Measurements from ENCODE around the gene NPTXR.
"Not testable (repeated sequence)": the region's sequence is repeated elsewhere in the genome, so short reads cannot be mapped to it uniquely, and the experiment has no call there.

The NPTXR gene

DNA sequence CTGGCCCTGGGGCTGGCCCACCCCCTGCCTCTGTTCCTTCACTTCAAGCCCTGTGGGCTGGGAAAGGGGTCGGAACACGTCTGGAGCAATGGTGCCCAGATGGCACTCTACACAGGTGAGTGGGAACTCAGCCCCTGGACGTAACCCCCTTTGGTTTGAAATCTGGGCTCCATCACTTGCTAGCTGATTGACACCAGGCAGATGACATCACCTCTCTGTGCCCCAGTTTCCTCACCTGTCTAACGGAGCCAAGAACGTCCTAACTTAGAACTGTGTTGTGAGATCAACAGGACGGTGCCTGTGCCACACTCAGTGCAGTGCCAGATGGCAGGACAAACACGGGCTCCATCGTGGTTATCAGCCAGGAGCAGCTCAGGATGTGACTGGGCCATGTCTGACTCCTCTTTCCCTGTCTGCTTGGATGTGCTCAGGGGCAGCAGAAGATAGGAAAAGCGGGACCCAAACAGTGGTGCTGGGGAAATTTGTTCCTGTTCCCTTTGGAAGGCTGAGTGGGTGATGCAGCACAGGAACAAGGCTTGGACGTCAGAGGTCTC is 24.4 kb downstream of the NPTXR start:
- in situ Hi-C loops (cut with HindIII; ENCODE audit: low pct_ligation_motif_present, low sequenced_read_pairs) = no loop called here
- no peaks in the 10 kb centered on the region for H3K36me3 ChIP-seq (replicated peaks)
- H3K27ac ChIP-seq = no peak overlapping the region
- TF ChIP-seq, protein P1, sequence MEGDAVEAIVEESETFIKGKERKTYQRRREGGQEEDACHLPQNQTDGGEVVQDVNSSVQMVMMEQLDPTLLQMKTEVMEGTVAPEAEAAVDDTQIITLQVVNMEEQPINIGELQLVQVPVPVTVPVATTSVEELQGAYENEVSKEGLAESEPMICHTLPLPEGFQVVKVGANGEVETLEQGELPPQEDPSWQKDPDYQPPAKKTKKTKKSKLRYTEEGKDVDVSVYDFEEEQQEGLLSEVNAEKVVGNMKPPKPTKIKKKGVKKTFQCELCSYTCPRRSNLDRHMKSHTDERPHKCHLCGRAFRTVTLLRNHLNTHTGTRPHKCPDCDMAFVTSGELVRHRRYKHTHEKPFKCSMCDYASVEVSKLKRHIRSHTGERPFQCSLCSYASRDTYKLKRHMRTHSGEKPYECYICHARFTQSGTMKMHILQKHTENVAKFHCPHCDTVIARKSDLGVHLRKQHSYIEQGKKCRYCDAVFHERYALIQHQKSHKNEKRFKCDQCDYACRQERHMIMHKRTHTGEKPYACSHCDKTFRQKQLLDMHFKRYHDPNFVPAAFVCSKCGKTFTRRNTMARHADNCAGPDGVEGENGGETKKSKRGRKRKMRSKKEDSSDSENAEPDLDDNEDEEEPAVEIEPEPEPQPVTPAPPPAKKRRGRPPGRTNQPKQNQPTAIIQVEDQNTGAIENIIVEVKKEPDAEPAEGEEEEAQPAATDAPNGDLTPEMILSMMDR (IDR thresholded peaks at IDR 0.05; ENCODE audit: low read depth, low read length, missing control alignments) = no peak
- no peak for DNase-seq
- peaks cover 3% of the 10 kb centered on the region for H3K27me3 ChIP-seq (replicated peaks)
- no peak overlapping the region for H3K4me3 ChIP-seq (ENCODE audit: low read depth, low read length)

DNA sequence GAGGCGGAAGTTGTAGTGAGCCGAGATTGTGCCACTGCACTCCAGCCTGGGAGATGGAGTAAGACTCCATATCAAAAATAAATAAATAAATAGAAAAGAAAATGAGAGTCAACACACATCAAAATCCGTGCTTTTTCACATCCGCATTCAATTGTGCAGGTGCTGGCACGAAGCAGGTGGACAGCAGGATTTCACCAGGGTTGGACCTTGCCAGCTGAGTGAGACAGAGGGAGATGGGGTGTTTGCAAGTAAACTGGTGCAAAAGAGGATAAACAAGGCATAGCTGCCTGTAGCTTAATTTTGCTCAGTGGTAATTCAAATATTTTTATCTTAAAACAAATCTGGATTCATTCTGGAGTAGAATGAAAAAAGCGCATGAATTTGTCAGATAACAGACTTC is 26.6 kb downstream of the NPTXR start:
- TF ChIP-seq, protein P1 (IDR thresholded peaks at IDR 0.05; ENCODE audit: low read depth, low read length, missing control alignments) = no peak
- Histone ChIP-seq H3K27ac (no peak overlapping the region), H3K27me3 (replicated peaks) (peaks cover 3% of the 10 kb centered on the region), H3K36me3 (replicated peaks) (no peaks in the 10 kb centered on the region), H3K4me3 (ENCODE audit: low read depth, low read length) (no peak overlapping the region)
- DNase-seq = no peak
- in situ Hi-C loops (cut with HindIII; ENCODE audit: low pct_ligation_motif_present, low sequenced_read_pairs) = no loop called here

DNA sequence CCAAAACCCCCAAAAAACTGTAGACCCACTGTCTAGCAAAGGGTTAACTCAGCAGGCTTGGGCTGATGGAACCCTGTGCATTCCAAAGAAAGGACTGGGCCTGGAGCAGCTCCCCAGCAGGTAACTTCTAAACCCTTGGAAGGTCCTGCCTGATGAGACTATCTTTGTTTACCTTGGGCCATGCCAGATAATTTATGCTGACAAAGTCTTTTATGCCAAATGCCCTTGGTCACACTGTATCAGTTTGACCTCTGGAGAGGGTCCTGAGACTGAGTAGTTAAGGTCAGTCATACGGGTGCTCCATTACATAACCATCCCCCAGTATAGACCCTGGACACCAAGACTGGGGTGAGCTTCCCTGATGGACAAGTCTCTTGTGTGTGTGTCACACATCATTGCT is 28.0 kb downstream of the NPTXR start:
- DNase-seq = no peak
- in situ Hi-C loops (cut with HindIII; ENCODE audit: low pct_ligation_motif_present, low sequenced_read_pairs) = no loop called here
- Histone ChIP-seq H3K36me3 (replicated peaks) (no peaks in the 10 kb centered on the region), H3K4me3 (ENCODE audit: low read depth, low read length) (no peak overlapping the region), H3K27ac (no peak overlapping the region), H3K27me3 (replicated peaks) (peaks cover 3% of the 10 kb centered on the region)
- TF ChIP-seq, protein P1 (IDR thresholded peaks at IDR 0.05; ENCODE audit: low read depth, low read length, missing control alignments) = no peak

DNA sequence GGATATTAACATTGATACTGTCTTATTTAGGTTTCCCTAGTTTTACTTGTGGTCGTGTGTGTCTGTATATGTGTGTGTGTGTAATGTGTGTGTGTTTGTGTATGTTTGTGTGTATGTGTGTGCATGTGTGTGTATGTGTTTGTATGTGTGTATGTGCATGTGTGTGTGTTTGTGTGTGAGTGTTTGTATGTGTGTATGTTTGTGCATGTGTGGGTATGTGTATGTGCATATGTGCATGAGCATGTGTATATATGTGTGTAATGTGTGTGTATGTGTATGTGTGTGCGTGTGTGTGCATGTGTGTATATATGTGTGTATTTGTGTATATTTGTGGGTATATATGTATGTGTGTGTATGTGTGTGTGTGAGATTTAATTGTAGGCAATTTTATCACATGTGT is 32.6 kb downstream of the NPTXR start:
- TF ChIP-seq, protein P1 (IDR thresholded peaks at IDR 0.05; ENCODE audit: low read depth, low read length, missing control alignments) = no peak
- Histone ChIP-seq H3K4me3 (ENCODE audit: low read depth, low read length) (no peak overlapping the region), H3K27ac (no peak overlapping the region), H3K27me3 (replicated peaks) (no peaks in the 10 kb centered on the region), H3K36me3 (replicated peaks) (no peaks in the 10 kb centered on the region)
- in situ Hi-C loops (cut with HindIII; ENCODE audit: low pct_ligation_motif_present, low sequenced_read_pairs) = no loop called here
- no peak for DNase-seq

DNA sequence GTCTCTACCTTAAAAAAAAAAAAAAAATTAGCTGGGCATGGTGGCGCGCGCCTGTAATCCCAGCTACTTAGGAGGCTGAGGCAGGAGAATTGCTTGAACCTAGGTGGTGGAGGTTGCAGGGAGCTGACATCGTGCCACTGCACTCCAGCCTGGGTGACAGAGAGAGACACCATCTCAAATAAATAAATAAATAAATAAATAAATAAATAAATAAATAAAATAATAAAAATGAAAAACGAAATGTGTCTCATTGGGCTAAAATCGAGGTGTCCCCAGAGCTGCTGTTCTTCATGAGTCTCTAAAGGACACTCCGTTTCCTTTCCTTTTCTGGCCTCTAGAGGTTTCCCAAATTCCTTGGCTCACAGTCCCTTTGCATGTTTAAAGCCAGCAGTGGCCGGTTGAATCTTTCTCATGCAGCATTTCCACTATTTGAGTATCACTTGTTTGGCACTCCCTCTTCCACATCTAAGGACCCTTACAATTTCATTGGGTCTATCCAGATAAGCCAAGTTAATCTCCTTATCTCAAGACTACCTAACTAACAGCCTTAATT is 38.7 kb downstream of the NPTXR start:
- in situ Hi-C loops (cut with HindIII; ENCODE audit: low pct_ligation_motif_present, low sequenced_read_pairs); H3K27ac ChIP-seq: not testable (repeated sequence)

DNA sequence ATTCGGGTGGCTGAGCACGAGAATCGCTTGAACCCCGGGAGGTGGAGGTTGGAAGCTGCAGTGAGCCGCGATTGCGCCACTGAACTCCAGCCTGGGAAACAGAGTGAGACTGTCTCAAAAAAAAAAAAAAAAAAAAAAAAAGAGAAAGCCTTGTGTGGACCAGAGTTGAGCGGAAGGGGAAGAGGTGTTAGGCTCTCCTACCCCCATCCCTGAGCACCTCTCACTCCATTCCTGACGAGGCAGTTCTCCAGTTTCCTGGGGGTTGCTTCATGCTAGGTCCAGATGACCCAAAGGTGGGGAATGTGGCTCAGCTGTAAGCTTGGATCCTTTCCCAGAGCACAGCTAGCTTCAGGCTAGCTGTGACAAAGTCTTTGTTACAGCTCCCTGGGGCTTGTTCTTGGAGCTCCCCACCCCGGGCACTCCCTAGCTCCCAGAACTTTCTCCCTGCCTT is 41.1 kb downstream of the NPTXR start:
- Histone ChIP-seq H3K4me3 (ENCODE audit: low read depth, low read length) (no peak overlapping the region), H3K27ac (no peak overlapping the region), H3K36me3 (replicated peaks) (no peaks in the 10 kb centered on the region), H3K27me3 (replicated peaks) (no peaks in the 10 kb centered on the region)
- peak; percentile 72 for DNase-seq
- TF ChIP-seq, protein P1 (IDR thresholded peaks at IDR 0.05; ENCODE audit: low read depth, low read length, missing control alignments) = no peak
- in situ Hi-C loops (cut with HindIII; ENCODE audit: low pct_ligation_motif_present, low sequenced_read_pairs) = no loop called here

More for the DNA sequence above, 38.7 kb downstream of the NPTXR start:
- not testable (repeated sequence) for H3K36me3 ChIP-seq (replicated peaks); DNase-seq; H3K27me3 ChIP-seq (replicated peaks); H3K4me3 ChIP-seq (ENCODE audit: low read depth, low read length)

Measured in brain microvascular endothelial cell (primary cell).